Brain microvascular endothelial cell (primary cell): Measurements from ENCODE around the gene SYNE1.

Experiments
- DNase-seq: peaks from one replicate; pipeline ENCODE4 v3.0.0-alpha.2; 2020
- H3K27ac ChIP-seq: fragments of 250-450 bp; sonication (Bioruptor Pico); 2 replicates; pipeline ENCODE4 v1.5.1; 2020; ENCODE audit warnings: mild to moderate bottlenecking, moderate library complexity
- H3K27me3 ChIP-seq: fragments of 250-450 bp; sonication (Bioruptor Pico); replicated peaks from 2 replicates; pipeline ENCODE4 v1.5.1; 2020; ENCODE audit warnings: mild to moderate bottlenecking
- H3K36me3 ChIP-seq: fragments of 250-450 bp; sonication (Bioruptor Pico); replicated peaks from 2 replicates; pipeline ENCODE4 v1.5.1; 2020; ENCODE audit warnings: mild to moderate bottlenecking
- H3K4me3 ChIP-seq: 2 replicates; pipeline ENCODE4 v1.5.1; 2011; ENCODE audit warnings: low read depth, mild to moderate bottlenecking, control low read depth, low read length, moderate library complexity
- CTCF ChIP-seq: IDR thresholded peaks from 2 replicates; pipeline ENCODE4 v1.5.1; 2011; ENCODE audit warnings: low read depth, mild to moderate bottlenecking, moderate library complexity, low read length, control low read depth, inconsistent platforms; ENCODE audit errors: missing control alignments
- in situ Hi-C: cut with HindIII; loops from 2 replicates; pipeline ENCODE4 v1.10.0; 2017; ENCODE audit warnings: low sequenced_read_pairs, low pct_ligation_motif_present

Gene SYNE1

GRCh38 chr6:152110886-152111820 lies 526.0 kb downstream of the SYNE1 start:
- in situ Hi-C loops = no loop called here
- Histone ChIP-seq H3K27me3 (no peaks in the 10 kb centered on the region), H3K4me3 (no peak overlapping the region), H3K27ac (no peak overlapping the region), H3K36me3 (no peaks in the 10 kb centered on the region)
- DNase-seq = no peak
- TF ChIP-seq CTCF = no peak

GRCh38 chr6:152107973-152108372 lies 529.2 kb downstream of the SYNE1 start:
- Histone ChIP-seq H3K27ac (no peak overlapping the region), H3K4me3 (no peak overlapping the region), H3K27me3 (no peaks in the 10 kb centered on the region), H3K36me3 (no peaks in the 10 kb centered on the region)
- in situ Hi-C loops = no loop called here
- no peak for TF ChIP-seq CTCF
- DNase-seq = no peak

- Histone ChIP-seq H3K27me3 (no peaks in the 10 kb centered on the region), H3K4me3 (no peak overlapping the region), H3K36me3 (no peaks in the 10 kb centered on the region), H3K27ac (no peak overlapping the region)
- peak; percentile 9 for TF ChIP-seq CTCF
- no peak for DNase-seq
- in situ Hi-C loops = no loop called here
Measured at GRCh38 chr6:152100183-152100618, 537.0 kb downstream of the SYNE1 start.

GRCh38 chr6:152099446-152100182 lies 537.5 kb downstream of the SYNE1 start:
- no peaks in the 10 kb centered on the region for H3K36me3 ChIP-seq
- DNase-seq = no peak
- H3K27ac ChIP-seq = no peak overlapping the region
- no peak for TF ChIP-seq CTCF
- no peaks in the 10 kb centered on the region for H3K27me3 ChIP-seq
- in situ Hi-C loops = no loop called here
- no peak overlapping the region for H3K4me3 ChIP-seq

- no peak for DNase-seq
- Histone ChIP-seq H3K27ac (no peak overlapping the region), H3K4me3 (no peak overlapping the region), H3K27me3 (no peaks in the 10 kb centered on the region), H3K36me3 (no peaks in the 10 kb centered on the region)
- TF ChIP-seq CTCF = no peak
- in situ Hi-C loops = no loop called here
Measured at GRCh38 chr6:152098683-152099082, 538.5 kb downstream of the SYNE1 start.
